AG09309 (cell line): ENCODE results near the gene KIF6.

Experiments
- DNase-seq: peaks from one replicate; pipeline ENCODE4 v3.0.0-alpha.2; 2010; ENCODE audit warnings: low read depth
- H3K4me3 ChIP-seq: 2 replicates; pipeline ENCODE4 v1.5.1; 2011; ENCODE audit warnings: mild to moderate bottlenecking, low read depth, low read length, moderate library complexity; ENCODE audit not compliant: control insufficient read depth
- TF ChIP-seq, protein P1 (sequence below): IDR thresholded peaks from 2 replicates; pipeline ENCODE4 v1.5.1; 2011; ENCODE audit warnings: mild to moderate bottlenecking, low read depth, low read length, inconsistent platforms; ENCODE audit not compliant: insufficient read depth, control insufficient read depth; ENCODE audit errors: missing control alignments

The KIF6 gene

DNA sequence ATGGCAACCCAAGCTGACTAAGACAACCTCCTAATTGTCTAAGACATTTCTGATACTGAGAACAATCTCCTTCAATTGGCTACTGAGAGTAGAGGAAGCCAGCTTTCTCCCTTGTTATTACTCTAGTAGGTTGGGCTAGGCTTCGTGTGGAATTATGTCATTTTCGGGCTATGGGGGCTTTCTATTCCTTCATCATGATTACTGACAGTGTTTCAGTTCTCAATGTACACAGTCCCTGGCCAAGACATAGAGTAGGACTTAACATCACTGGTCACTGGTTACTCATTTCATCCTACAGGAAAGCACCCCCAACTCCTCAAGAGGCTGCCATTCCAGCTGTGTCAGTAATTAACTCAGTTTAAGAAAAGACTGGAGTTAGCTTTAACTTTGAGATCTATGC, 100.0 kb downstream of the KIF6 start:
- TF ChIP-seq, protein P1, sequence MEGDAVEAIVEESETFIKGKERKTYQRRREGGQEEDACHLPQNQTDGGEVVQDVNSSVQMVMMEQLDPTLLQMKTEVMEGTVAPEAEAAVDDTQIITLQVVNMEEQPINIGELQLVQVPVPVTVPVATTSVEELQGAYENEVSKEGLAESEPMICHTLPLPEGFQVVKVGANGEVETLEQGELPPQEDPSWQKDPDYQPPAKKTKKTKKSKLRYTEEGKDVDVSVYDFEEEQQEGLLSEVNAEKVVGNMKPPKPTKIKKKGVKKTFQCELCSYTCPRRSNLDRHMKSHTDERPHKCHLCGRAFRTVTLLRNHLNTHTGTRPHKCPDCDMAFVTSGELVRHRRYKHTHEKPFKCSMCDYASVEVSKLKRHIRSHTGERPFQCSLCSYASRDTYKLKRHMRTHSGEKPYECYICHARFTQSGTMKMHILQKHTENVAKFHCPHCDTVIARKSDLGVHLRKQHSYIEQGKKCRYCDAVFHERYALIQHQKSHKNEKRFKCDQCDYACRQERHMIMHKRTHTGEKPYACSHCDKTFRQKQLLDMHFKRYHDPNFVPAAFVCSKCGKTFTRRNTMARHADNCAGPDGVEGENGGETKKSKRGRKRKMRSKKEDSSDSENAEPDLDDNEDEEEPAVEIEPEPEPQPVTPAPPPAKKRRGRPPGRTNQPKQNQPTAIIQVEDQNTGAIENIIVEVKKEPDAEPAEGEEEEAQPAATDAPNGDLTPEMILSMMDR, result no peak
- no peak overlapping the region for H3K4me3 ChIP-seq
- no peak for DNase-seq

DNA sequence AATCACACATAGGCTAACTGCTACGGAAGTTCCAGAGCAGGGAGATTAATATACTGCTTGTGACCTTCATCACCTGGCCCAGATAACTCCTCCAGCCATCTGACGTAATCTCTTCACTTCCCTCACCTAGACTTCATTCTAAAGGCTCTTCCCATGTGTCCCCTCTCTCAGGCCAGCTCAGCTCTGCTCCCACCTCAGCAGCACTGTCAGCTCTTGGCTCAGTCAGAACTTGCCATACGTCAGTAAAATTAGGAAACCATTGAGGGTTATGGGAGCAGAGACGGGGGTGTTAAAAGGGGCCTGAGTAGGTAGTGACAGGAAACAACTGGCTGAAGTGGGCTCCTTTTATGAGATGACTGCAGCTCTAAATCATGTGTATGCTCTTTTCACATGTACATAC, 101.5 kb downstream of the KIF6 start:
- H3K4me3 ChIP-seq, result no peak overlapping the region
- TF ChIP-seq, protein P1, result no peak
- DNase-seq, result no peak

DNA sequence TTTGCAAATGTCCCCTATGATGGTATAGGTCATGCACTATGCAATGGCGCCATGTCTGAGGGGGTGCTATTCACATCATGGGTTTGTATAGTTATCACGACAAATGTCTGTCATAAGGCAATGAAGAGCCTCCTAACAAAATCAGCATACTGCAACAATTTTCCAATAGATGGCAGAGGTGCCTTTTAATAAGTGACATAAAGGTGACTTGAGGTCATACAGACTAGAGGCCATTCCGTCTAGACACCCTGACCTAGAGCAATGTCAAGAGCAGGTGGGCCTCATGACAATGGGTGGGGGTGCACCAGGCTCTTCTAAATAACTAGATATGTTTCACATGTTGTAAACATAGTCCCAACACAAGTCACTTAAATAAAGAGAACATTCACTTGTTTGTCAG, 107.7 kb downstream of the KIF6 start:
- DNase-seq, result no peak
- TF ChIP-seq, protein P1, result no peak
- no peak overlapping the region for H3K4me3 ChIP-seq

DNA sequence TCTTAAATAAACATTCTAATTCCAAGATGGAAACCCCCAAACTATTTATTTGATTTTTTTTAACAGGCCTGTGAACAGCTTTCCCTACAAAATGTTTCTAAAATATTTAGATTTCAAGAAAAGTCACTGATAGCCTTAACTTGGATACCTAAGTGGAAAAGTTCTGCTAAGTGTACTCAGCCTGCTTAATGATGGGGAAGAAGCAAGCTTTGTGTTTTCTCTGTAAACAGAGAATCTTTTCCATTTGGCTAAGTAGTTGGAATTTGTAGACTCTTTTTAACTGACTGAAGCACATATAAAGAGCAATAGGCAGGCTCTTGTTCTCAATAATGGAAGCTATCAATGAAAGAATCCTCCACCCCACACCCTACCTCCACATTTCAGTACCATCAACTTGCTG, 108.2 kb downstream of the KIF6 start:
- DNase-seq, result no peak
- TF ChIP-seq, protein P1, result no peak
- no peak overlapping the region for H3K4me3 ChIP-seq

DNA sequence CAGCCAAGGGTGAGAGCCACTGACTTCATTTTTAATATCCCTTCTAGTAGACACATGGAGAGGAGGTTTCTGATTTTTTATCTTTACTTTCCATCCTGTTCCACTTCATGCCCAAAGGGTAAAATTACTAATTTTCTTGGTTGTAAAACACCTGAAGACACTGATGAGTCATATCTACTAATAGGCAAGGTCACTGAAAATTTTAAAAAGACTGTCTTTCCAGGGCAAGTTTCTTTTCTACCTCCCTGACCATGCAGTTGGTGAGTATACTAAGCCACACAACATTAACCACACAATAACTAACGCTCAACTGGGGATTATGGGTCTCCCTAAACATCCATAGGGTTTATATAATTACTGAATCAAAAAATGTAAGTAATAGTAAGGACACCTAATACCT, 109.6 kb downstream of the KIF6 start:
- no peak for DNase-seq
- TF ChIP-seq, protein P1, result no peak
- H3K4me3 ChIP-seq, result no peak overlapping the region

DNA sequence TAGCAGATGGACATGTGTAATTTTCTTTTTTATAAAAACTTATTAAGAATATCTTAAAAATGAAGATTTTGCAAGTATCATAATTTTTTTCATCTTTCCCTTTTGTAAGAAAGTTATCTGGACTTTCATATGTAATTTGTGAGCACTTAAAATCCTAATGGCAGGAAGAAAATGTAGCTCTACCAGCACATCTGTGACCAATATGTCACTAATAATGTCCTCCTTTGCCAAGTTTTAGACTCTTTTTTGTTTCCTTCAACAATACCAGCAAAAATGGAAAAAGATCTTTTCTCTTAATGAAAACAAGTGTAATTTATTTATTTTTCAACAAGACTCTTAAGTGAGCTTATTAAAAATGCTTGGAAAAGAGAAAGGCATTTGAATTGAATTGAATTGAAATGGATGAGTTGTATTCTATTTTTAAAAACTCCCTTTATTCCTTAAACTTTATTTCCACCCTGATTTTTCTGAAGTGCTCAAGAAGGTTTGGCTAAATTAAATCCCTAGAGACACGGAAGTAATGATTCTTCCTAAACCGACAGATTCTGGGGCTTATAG, 110.7 kb downstream of the KIF6 start:
- no peak for DNase-seq
- H3K4me3 ChIP-seq, result no peak overlapping the region
- TF ChIP-seq, protein P1, result no peak

DNA sequence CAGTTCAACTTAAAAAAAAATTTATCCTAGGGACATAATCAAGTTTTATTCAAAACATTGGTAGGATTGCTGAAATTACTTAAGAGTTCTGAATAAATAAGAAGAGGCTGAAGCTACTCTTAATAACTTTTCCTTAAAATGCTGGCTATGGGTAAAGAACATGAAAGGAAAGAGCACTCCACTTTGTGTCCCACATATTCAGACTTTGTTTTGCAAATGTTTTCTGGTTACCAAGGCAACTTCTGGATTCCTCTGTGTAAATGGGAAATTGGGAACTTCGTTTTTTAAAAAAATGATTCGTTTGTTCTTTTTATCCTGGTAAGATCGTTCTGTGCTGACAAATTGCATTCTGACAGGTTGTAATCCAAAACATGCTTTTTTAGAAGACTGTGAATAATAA, 115.0 kb downstream of the KIF6 start:
- TF ChIP-seq, protein P1, result no peak
- no peak overlapping the region for H3K4me3 ChIP-seq
- no peak for DNase-seq
